CD4-positive, alpha-beta T cell treated with Interleukin-6 at 100 ng/mL for 8 hours (primary cell): ENCODE data around the gene GPR35.

Source experiments
- DNase-seq: peaks from one replicate; pipeline ENCODE4 v3.0.0-alpha.2; 2020; ENCODE audit warnings: mixed read lengths, low spot score

Gene GPR35

GRCh38 chr2:240624011-240624949, 1.0 kb upstream of the GPR35 start:
- no peak for DNase-seq

- DNase-seq, result peak; percentile 32
These were observed 1.4 kb downstream of the GPR35 start for GRCh38 chr2:240626531-240627300.

DNA sequence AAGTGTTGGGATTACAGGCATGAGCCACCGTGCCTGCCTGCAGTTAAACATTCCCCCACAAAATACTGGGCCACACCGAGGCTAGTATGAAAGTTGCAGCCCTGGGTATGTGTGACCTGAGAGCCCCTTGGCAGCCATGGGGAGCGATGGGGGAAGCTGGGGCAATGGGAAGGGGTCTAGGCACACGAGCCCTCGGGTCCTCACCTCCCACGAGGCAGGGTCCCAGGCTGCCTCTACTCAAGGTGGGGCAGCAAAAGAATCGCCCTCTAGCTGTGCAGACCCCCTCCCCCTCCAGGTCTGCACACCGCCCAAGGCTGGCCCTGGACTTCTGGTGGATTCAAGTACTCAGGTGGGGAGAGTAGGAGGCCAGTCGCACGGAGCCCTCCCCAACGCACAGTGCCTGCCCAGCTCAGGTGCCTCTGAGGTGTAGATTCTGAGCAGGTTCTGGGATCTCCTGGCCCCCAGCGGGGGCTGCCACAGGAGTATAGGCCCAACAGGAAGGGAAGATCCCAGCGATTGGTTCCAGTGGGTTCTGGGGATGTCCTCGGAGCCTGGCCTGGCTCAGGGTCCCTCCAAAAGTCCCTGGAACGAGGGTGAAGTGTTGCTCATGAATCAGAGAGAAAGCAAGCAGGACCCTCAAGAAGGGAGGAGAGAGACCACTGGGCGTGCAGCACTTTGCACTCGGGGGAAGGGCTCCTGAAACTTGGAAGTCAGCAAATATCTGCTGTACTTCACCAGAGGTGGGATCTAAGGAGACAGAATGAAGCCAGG, 2.6 kb downstream of the GPR35 start:
- no peak for DNase-seq

- DNase-seq, result no peak
These were observed 3.2 kb downstream of the GPR35 start for GRCh38 chr2:240628507-240628807.

DNA sequence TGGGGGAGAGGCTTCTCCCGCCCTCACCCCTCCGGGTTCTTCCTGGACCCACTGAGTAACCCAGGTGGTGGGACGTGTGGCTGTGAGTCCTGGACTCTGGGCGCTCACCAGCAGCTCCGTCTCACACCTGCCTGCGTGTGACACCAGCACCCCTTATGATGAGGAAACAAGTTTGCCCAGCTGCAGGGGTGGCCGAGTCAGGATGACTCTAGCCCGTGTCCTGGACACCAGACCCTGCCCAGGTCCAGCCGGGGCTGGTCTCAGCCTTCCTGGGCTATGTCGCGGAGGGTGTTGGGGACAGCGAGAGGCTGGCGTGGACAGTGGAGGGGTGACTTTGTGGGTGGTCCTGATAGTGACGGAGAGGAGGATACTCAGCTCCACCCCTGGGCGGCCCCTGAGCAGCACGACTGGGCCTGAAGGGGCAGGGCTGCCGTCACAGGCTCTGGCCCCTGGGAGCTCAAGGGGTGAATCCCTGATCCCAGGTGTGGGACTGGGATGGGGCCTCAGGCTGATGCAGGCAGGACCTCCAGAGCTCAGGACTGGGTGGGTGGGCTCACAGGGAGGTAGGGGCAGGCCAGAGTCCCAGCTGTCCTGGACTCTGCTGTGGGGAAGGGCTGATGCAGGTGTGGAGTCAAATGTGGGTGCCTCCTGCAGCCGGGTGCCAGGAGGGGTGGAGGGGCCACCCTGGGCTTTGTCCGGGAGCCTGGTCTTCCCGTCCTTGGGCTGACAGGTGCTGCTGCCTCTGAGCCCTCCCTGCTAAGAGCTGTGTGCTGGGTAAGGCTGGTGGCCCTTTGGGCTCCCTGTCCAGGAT, 3.7 kb downstream of the GPR35 start:
- DNase-seq, result no peak

- no peak for DNase-seq
These were observed 4.3 kb downstream of the GPR35 start for GRCh38 chr2:240629619-240629967.

DNA sequence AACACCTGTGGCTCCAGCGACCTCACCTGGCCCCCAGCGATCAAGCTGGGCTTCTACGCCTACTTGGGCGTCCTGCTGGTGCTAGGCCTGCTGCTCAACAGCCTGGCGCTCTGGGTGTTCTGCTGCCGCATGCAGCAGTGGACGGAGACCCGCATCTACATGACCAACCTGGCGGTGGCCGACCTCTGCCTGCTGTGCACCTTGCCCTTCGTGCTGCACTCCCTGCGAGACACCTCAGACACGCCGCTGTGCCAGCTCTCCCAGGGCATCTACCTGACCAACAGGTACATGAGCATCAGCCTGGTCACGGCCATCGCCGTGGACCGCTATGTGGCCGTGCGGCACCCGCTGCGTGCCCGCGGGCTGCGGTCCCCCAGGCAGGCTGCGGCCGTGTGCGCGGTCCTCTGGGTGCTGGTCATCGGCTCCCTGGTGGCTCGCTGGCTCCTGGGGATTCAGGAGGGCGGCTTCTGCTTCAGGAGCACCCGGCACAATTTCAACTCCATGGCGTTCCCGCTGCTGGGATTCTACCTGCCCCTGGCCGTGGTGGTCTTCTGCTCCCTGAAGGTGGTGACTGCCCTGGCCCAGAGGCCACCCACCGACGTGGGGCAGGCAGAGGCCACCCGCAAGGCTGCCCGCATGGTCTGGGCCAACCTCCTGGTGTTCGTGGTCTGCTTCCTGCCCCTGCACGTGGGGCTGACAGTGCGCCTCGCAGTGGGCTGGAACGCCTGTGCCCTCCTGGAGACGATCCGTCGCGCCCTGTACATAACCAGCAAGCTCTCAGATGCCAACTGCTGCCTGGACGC, 4.9 kb downstream of the GPR35 start:
- DNase-seq, result no peak

DNA sequence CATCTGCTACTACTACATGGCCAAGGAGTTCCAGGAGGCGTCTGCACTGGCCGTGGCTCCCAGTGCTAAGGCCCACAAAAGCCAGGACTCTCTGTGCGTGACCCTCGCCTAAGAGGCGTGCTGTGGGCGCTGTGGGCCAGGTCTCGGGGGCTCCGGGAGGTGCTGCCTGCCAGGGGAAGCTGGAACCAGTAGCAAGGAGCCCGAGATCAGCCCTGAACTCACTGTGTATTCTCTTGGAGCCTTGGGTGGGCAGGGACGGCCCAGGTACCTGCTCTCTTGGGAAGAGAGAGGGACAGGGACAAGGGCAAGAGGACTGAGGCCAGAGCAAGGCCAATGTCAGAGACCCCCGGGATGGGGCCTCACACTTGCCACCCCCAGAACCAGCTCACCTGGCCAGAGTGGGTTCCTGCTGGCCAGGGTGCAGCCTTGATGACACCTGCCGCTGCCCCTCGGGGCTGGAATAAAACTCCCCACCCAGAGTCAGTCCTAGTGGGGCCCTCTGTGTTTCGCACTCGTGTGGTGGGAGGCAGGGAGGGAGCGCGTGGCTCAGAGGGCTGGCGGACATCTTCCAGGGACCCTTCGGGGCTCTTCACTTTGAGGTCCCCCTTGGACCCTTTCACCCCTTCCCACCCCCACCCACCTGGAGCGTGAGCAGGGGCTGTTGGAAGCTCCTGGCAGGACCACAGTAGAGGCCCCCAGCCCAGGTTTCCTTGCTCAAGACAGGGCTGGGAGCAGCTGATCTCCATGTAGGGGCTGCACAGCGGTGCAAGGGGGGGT, 5.7 kb downstream of the GPR35 start:
- DNase-seq, result no peak

DNA sequence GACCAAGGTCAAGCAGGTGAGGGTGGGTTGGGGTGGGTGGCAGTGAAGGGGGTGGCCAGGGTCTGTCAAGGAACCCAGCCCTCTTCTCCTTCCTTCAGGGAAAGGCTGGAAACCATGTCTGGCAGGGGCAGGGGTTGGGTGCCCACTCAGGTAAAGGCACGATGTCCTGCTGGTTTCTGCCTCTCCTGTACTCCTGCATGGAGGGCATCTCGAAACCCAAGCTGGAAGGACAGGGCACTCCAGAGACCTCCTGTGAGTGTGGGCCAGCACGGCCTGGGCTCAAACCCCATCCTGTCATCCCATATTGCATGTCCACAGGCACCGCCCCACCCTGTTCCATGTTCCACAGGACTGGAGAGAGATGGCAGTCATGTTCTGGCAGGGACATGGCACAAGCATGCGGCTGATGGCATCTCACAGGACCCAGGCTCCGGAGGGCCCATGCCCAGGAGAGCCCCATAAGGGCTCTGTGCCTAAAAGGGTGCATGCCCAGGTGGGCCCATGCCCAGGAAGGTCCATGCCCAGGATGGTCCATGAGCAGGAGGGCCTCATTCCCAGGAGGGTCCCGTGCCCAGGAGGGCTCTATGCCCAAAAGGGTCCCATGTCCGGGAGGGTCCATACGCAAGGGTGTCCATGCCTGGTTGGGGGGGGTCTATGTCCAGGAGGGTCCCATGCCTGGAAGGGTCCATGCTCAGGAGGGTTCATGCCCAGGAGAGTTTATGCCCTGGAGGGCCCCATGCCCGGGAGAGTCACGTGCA, 6.4 kb downstream of the GPR35 start:
- no peak for DNase-seq

DNA sequence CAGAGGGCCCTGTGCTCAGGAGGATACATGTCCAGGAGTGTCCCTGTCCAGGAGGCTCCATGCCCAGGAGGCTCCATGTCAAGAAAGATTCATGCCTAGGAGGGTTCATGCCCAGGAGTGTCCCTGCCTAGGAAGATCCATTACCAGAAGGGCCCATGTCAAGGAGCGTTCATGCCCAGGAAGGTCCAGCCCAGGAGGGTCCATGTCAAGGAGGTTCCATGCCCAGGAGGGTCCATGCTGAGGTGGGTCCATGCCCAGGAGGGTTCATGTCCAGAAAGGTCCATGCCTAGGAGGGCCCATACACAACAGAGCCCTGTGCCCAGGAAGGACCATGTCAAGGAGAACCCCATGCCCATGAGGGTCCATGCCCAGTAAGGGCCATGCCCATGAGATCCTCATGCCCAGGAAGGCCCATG, 7.0 kb downstream of the GPR35 start:
- DNase-seq, result no peak

GRCh38 chr2:240635121-240635997, 10.1 kb downstream of the GPR35 start:
- no peak for DNase-seq

DNA sequence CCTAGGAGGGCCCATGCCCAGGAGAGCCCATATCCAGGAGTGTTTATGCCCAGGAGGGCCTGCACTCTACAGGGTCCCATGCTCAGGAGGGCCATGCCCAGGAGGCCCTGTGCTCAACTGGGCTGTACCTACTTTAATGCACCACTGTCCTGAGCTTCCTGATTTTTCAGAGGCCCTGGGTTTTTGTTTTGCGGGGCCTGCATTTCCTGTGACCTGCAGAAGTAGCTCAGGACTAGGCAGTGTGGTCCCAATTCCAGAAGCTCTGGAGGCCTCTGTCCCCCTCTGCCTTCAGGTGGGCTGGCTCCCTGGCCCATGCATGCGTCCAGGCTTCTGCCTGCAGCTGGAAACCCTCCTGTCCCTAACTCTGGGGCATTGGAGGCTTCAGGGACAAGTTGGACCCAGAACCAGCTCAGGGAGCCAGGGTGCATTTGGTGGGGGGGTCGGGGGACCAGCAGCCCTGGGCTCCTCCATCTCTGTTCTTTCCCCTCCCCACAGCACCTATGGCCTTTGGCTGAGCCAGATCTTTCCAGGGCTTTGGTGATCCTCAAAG, 10.8 kb downstream of the GPR35 start:
- DNase-seq, result no peak

GRCh38 chr2:240636563-240637115, 11.4 kb downstream of the GPR35 start:
- no peak for DNase-seq

- no peak for DNase-seq
These were observed 12.0 kb downstream of the GPR35 start for GRCh38 chr2:240637116-240637900.

- DNase-seq, result no peak
These were observed 12.6 kb downstream of the GPR35 start for GRCh38 chr2:240637901-240638345.

GRCh38 chr2:240638512-240639160, 13.4 kb downstream of the GPR35 start:
- DNase-seq, result no peak
